Neural progenitor cell (in vitro differentiated cells): Measurements from ENCODE around the gene ATE1. TPM values are rescaled to one million over a fixed set of nuclear protein-coding genes. Genes with fewer than 3 reads are reported as not detected.
A peak's percentile ranks its signal among the peaks of the same experiment; 100 is the strongest.

Experiments
- DNase-seq: peaks from one replicate; pipeline ENCODE4 v3.0.0-alpha.2; 2016; ENCODE audit warnings: low spot score
- H2AFZ ChIP-seq: fragments of 200-600 bp; sonication (generic); replicated peaks from 2 replicates; pipeline ENCODE4 v1.6.1; 2016; ENCODE audit warnings: antibody characterized with exemption
- H3F3A ChIP-seq: fragments of 200-600 bp; sonication (generic); 2 replicates; pipeline ENCODE4 v1.6.1; 2016; ENCODE audit warnings: antibody characterized with exemption, low read depth
- H3K27ac ChIP-seq: fragments of 200-600 bp; sonication (generic); 2 replicates; pipeline ENCODE4 v1.5.1; 2016; ENCODE audit warnings: mild to moderate bottlenecking
- H3K27me3 ChIP-seq: fragments of 200-600 bp; sonication (generic); 2 replicates; pipeline ENCODE4 v1.6.1; 2016; ENCODE audit warnings: mild to moderate bottlenecking, moderate library complexity
- H3K36me3 ChIP-seq: fragments of 200-600 bp; sonication (generic); 2 replicates; pipeline ENCODE4 v1.5.1; 2016
- H3K4me1 ChIP-seq: fragments of 200-600 bp; sonication (generic); 2 replicates; pipeline ENCODE4 v1.6.1; 2016; ENCODE audit warnings: mixed run types
- H3K4me2 ChIP-seq: fragments of 200-600 bp; sonication (generic); 2 replicates; pipeline ENCODE4 v1.6.1; 2016
- H3K4me3 ChIP-seq: fragments of 200-600 bp; sonication (generic); 2 replicates; pipeline ENCODE4 v1.5.1; 2016
- H3K79me2 ChIP-seq: fragments of 200-600 bp; sonication (generic); 2 replicates; pipeline ENCODE4 v1.6.1; 2016; ENCODE audit warnings: low read depth
- H3K9ac ChIP-seq: fragments of 200-600 bp; sonication (generic); 2 replicates; pipeline ENCODE4 v1.6.1; 2016
- H3K9me3 ChIP-seq: fragments of 200-600 bp; sonication (generic); 2 replicates; pipeline ENCODE4 v1.5.1; 2016; ENCODE audit warnings: low read depth
- H4K20me1 ChIP-seq: fragments of 200-600 bp; sonication (generic); 2 replicates; pipeline ENCODE4 v1.6.1; 2016; ENCODE audit warnings: low read depth
- H3K27ac Mint-ChIP-seq: 3 replicates; pipeline ENCODE4 v1.8.0; 2021; ENCODE audit warnings: mixed read lengths
- H3K27me3 Mint-ChIP-seq: 2 replicates; pipeline ENCODE4 v1.8.0; 2022; ENCODE audit warnings: low read depth, mild to moderate bottlenecking, inconsistent platforms, moderate library complexity, mixed read lengths; ENCODE audit not compliant: insufficient read depth
- H3K36me3 Mint-ChIP-seq: 3 replicates; pipeline ENCODE4 v1.8.0; 2021; ENCODE audit warnings: mixed read lengths
- H3K4me1 Mint-ChIP-seq: 3 replicates; pipeline ENCODE4 v1.8.0; 2021; ENCODE audit warnings: mixed read lengths
- H3K4me3 Mint-ChIP-seq: 3 replicates; pipeline ENCODE4 v1.8.0; 2021; ENCODE audit warnings: mild to moderate bottlenecking, moderate library complexity, mixed read lengths
- H3K9me3 Mint-ChIP-seq: 3 replicates; pipeline ENCODE4 v1.8.0; 2020; ENCODE audit warnings: mixed read lengths
- EZH2 ChIP-seq: fragments of 200-600 bp; sonication (generic); IDR thresholded peaks from 2 replicates; pipeline ENCODE4 v1.6.1; 2017; ENCODE audit warnings: antibody characterized with exemption, mild to moderate bottlenecking, moderate library complexity
- EZH2phosphoT487 ChIP-seq: fragments of 200-600 bp; sonication (generic); IDR thresholded peaks from 2 replicates; pipeline ENCODE4 v1.6.1; 2017; ENCODE audit warnings: antibody characterized with exemption
- small RNA-seq: library from RNA; depleted of rRNA; stranded (forward); fragments of <200 nt; gene quantifications from one replicate; pipeline ENCODE3, GENCODE V24; 2015
- total RNA-seq: library from RNA; depleted of rRNA; stranded (reverse); fragments of >200 nt; gene quantifications from 2 replicates; pipeline ENCODE4 v1.2.3, GENCODE V29; 2015; ENCODE audit warnings: low replicate concordance
- TF ChIP-seq, protein P1 (sequence below): fragments of 200-600 bp; sonication (generic); IDR thresholded peaks from 2 replicates; pipeline ENCODE4 v1.5.1; 2017; ENCODE audit warnings: antibody characterized with exemption, mild to moderate bottlenecking

ATE1 gene
- total RNA-seq, 1 donor from 2014 or later = 57.2 TPM

DNA sequence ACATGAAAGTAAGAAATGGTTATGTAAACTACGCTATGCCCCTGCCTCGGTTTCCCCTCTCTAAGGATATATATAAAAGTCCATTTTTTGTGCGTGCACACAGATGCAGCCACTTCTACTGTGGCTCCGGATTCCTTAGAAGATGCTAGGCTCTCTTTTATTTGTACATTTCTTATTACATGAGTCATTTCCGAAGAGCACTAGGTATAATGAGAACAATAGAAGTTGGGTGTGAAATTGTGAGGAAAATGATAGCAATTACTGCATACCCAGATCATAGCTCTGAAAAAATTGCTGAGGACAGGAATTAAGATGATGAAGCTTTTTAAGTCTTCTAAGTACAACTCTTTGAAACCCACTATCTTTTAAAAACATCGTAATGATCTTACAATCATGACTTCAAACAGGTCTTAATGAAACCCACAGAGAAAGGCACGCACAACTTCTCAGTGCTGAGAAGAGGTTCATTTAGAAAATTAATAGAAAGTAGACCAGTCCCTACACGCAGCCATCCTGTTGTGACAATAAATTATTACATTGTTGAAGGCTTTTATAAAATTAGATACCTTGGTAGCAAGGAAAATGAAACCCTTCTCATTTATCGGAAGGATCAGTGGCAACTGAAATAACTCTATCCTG lies 233.4 kb downstream of the ATE1 start:
- no peak for TF ChIP-seq EZH2phosphoT487
- no peak for TF ChIP-seq EZH2
- TF ChIP-seq, protein P1, sequence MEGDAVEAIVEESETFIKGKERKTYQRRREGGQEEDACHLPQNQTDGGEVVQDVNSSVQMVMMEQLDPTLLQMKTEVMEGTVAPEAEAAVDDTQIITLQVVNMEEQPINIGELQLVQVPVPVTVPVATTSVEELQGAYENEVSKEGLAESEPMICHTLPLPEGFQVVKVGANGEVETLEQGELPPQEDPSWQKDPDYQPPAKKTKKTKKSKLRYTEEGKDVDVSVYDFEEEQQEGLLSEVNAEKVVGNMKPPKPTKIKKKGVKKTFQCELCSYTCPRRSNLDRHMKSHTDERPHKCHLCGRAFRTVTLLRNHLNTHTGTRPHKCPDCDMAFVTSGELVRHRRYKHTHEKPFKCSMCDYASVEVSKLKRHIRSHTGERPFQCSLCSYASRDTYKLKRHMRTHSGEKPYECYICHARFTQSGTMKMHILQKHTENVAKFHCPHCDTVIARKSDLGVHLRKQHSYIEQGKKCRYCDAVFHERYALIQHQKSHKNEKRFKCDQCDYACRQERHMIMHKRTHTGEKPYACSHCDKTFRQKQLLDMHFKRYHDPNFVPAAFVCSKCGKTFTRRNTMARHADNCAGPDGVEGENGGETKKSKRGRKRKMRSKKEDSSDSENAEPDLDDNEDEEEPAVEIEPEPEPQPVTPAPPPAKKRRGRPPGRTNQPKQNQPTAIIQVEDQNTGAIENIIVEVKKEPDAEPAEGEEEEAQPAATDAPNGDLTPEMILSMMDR = no peak
- peaks cover 76% of the 10 kb centered on the region for H3K4me1 Mint-ChIP-seq

GRCh38 chr10:121692626-121693025 lies 235.2 kb downstream of the ATE1 start:
- H3K4me2 ChIP-seq = peak overlapping the region; percentile 19
- H3K27ac ChIP-seq = no peak overlapping the region
- no peaks in the 10 kb centered on the region for H3K79me2 ChIP-seq
- DNase-seq = no peak
- H3F3A ChIP-seq = peaks cover 17% of the 10 kb centered on the region
- Mint-ChIP-seq H3K36me3 (peaks cover 2% of the 10 kb centered on the region), H3K27me3 (peaks cover 27% of the 10 kb centered on the region), H3K9me3 (no peaks in the 10 kb centered on the region), H3K27ac (peak overlapping the region; percentile 34), H3K4me3 (peak overlapping the region; percentile 6), H3K4me1 (peaks cover 70% of the 10 kb centered on the region)
- TF ChIP-seq EZH2 (no peak), EZH2phosphoT487 (no peak)
- TF ChIP-seq, protein P1 = no peak
- H3K9ac ChIP-seq = no peak overlapping the region
- no peaks in the 10 kb centered on the region for H3K36me3 ChIP-seq
- H3K27me3 ChIP-seq = no peaks in the 10 kb centered on the region
- peaks cover 50% of the 10 kb centered on the region for H3K4me1 ChIP-seq
- H3K4me3 ChIP-seq = no peak overlapping the region
- no peaks in the 10 kb centered on the region for H3K9me3 ChIP-seq
- H4K20me1 ChIP-seq = no peaks in the 10 kb centered on the region
- no peak overlapping the region for H2AFZ ChIP-seq

More for the DNA sequence above, 233.4 kb downstream of the ATE1 start:
- H3K9ac ChIP-seq = no peak overlapping the region
- Mint-ChIP-seq H3K27ac (no peak overlapping the region), H3K27me3 (peaks cover 23% of the 10 kb centered on the region), H3K36me3 (peaks cover 2% of the 10 kb centered on the region), H3K4me3 (no peak overlapping the region), H3K9me3 (peaks cover 2% of the 10 kb centered on the region)
- H3K27me3 ChIP-seq = no peaks in the 10 kb centered on the region
- no peaks in the 10 kb centered on the region for H3K9me3 ChIP-seq
- H3K79me2 ChIP-seq = no peaks in the 10 kb centered on the region
- no peaks in the 10 kb centered on the region for H4K20me1 ChIP-seq
- no peak for DNase-seq
- no peak overlapping the region for H3K27ac ChIP-seq
- H3K4me1 ChIP-seq = peaks cover 57% of the 10 kb centered on the region
- H3F3A ChIP-seq = peaks cover 22% of the 10 kb centered on the region
- no peaks in the 10 kb centered on the region for H3K36me3 ChIP-seq
- H2AFZ ChIP-seq = no peak overlapping the region
- H3K4me2 ChIP-seq = no peak overlapping the region
- no peak overlapping the region for H3K4me3 ChIP-seq

DNA sequence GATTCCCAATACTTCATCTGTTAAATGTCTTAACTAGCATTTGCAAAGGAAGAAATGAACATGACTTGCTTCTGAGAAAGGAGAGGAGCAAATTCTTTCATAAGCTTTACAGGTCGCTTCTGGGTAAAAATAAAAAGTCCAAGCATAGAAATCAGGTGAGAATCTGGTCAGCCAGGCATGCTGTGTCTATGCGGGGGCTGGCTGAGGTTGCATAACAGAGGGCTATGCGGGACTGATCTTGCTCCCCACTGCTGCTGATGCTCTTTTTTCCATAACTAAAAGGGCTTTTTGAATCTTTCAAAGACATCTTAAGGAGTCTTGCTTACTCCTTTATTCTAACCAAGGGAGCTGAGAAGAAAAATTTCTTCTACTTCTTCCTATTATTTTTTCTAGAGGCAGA lies 236.9 kb downstream of the ATE1 start:
- Histone ChIP-seq H3F3A (peaks cover 11% of the 10 kb centered on the region), H2AFZ (no peak overlapping the region), H3K27me3 (peaks cover 8% of the 10 kb centered on the region), H3K4me3 (no peak overlapping the region), H3K4me2 (peak overlapping the region; percentile 22), H3K9me3 (no peaks in the 10 kb centered on the region), H3K79me2 (no peaks in the 10 kb centered on the region), H3K36me3 (no peaks in the 10 kb centered on the region), H3K27ac (no peak overlapping the region), H3K4me1 (peaks cover 41% of the 10 kb centered on the region), H4K20me1 (no peaks in the 10 kb centered on the region), H3K9ac (no peak overlapping the region)
- Mint-ChIP-seq H3K9me3 (no peaks in the 10 kb centered on the region), H3K27me3 (peaks cover 33% of the 10 kb centered on the region), H3K36me3 (no peaks in the 10 kb centered on the region), H3K4me1 (peaks cover 62% of the 10 kb centered on the region), H3K4me3 (no peak overlapping the region), H3K27ac (no peak overlapping the region)
- DNase-seq = no peak
- TF ChIP-seq EZH2 (no peak), EZH2phosphoT487 (no peak)
- TF ChIP-seq, protein P1 = no peak

Small RNA genes within 50 kb of the gene (small RNA-seq; reads per million reads assigned to genes)
- gene RF00019 = not detected
- not detected for gene RF02219

Other genes with a start within 250 kb of the ATE1 start
- gene NSMCE4A, start 47.2 kb upstream of the ATE1 start, total RNA-seq = 159 and 223 TPM in 2 replicates
- 10.7 and 20.6 TPM in 2 replicates for gene TACC2, start 61.1 kb upstream of the ATE1 start, total RNA-seq